Measurements from ENCODE around the gene LRRC74B. TPM values are rescaled to one million over a fixed set of nuclear protein-coding genes. Genes with fewer than 3 reads are reported as not detected.
"Not testable (repeated sequence)": the region's sequence is repeated elsewhere in the genome, so short reads cannot be mapped to it uniquely, and the experiment has no call there.

LRRC74B gene
- total RNA-seq, 4 donors from 2014 or later, result not detected

GRCh38 chr22:21092797-21093554 lies 47.2 kb downstream of the LRRC74B start:
- TF ChIP-seq, protein P1, sequence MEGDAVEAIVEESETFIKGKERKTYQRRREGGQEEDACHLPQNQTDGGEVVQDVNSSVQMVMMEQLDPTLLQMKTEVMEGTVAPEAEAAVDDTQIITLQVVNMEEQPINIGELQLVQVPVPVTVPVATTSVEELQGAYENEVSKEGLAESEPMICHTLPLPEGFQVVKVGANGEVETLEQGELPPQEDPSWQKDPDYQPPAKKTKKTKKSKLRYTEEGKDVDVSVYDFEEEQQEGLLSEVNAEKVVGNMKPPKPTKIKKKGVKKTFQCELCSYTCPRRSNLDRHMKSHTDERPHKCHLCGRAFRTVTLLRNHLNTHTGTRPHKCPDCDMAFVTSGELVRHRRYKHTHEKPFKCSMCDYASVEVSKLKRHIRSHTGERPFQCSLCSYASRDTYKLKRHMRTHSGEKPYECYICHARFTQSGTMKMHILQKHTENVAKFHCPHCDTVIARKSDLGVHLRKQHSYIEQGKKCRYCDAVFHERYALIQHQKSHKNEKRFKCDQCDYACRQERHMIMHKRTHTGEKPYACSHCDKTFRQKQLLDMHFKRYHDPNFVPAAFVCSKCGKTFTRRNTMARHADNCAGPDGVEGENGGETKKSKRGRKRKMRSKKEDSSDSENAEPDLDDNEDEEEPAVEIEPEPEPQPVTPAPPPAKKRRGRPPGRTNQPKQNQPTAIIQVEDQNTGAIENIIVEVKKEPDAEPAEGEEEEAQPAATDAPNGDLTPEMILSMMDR (IDR thresholded peaks at IDR 0.05), result no peak
- TF ChIP-seq EP300 (IDR thresholded peaks at IDR 0.05) (no peak), POLR2A (IDR thresholded peaks at IDR 0.05; ENCODE audit: low read depth) (no peak), POLR2AphosphoS5 (IDR thresholded peaks at IDR 0.05) (no peak)
- WGBS, result 89% methylated on average over 3 of the region's 3 CpGs
- Histone ChIP-seq H3K36me3 (no peaks in the 10 kb centered on the region), H3K27ac (replicated peaks in 1 of 4) (no peak overlapping the region), H3K9me3 (no peaks in the 10 kb centered on the region), H3K4me1 (no peaks in the 10 kb centered on the region), H3K4me3 (no peak overlapping the region), H3K27me3 (peaks cover 0 to 30% (median 0%) of the 10 kb centered on the region in 4 donors)
- intact Hi-C loops (cut with DNase I), result no loop called here
- peak; percentile 70 for DNase-seq (ENCODE audit: extremely low spot score)

DNA sequence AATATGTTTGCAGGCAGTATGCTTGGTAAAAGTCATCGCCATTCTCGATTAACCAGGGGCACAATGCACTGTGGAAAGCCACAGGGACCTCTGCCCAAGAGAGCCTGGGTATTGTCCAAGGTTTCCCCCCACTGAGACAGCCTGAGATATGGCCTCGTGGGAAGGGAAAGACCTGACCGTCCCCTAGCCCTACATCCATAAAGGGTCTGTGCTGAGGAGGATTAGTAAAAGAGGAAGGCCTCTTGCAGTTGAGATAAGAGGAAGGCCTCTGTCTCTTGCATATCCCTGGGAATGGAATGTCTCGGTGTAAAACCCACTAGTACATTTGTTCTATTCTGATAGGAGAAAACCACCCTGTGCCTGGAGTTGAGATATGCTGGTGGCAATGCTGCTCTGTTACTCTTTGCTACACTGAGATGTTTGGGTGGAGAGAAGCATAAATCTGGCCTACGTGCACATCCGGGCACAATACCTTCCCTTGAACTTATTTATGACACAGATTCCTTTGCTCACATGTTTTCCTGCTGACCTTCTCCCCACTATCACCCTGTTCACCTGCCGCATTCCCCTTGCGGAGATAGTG lies 47.9 kb downstream of the LRRC74B start:
- H3K27ac ChIP-seq (replicated peaks in 1 of 4); H3K4me3 ChIP-seq; H3K9me3 ChIP-seq; intact Hi-C loops (cut with DNase I); H3K4me1 ChIP-seq; H3K36me3 ChIP-seq: not testable (repeated sequence)
- 78% methylated on average over 9 of the region's 9 CpGs for WGBS
- H3K27me3 ChIP-seq, result peaks cover 0 to 27% (median 0%) of the 10 kb centered on the region in 4 donors
- DNase-seq (ENCODE audit: extremely low spot score), result peak; percentile 24

- TF ChIP-seq POLR2AphosphoS5 (IDR thresholded peaks at IDR 0.05), result no peak
- TF ChIP-seq POLR2A (IDR thresholded peaks at IDR 0.05; ENCODE audit: low read depth), result no peak
- no peak for TF ChIP-seq EP300 (IDR thresholded peaks at IDR 0.05)
- TF ChIP-seq, protein P1 (IDR thresholded peaks at IDR 0.05), result no peak
- Histone ChIP-seq H3K4me3 (no peak overlapping the region), H3K27ac (replicated peaks in 1 of 4) (no peak overlapping the region), H3K4me1 (no peaks in the 10 kb centered on the region), H3K9me3 (no peaks in the 10 kb centered on the region), H3K27me3 (peaks cover 0 to 19% (median 0%) of the 10 kb centered on the region in 4 donors), H3K36me3 (no peaks in the 10 kb centered on the region)
- 75% methylated on average over 5 of the region's 5 CpGs for WGBS
- peak; percentile 60 for DNase-seq (ENCODE audit: extremely low spot score)
- intact Hi-C loops (cut with DNase I), result no loop called here
Observed at GRCh38 chr22:21094911-21095772, 49.4 kb downstream of the LRRC74B start.

DNA sequence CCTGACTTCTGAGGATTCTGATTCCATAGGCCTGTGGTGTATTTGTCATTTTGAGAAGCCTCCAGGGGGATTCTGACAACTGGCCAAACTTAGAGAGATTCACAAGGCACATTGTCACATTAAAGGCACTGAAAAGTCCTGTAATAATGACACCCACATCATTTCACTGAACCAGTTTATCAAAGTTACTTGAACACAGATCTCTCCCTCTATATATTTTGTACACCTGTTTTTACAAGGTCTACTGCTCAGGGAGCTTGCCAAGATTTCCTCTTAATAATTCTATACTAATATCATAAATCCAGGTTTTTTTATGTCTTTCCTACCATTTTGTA lies 50.0 kb downstream of the LRRC74B start:
- TF ChIP-seq POLR2A (IDR thresholded peaks at IDR 0.05; ENCODE audit: low read depth) (no peak), EP300 (IDR thresholded peaks at IDR 0.05) (no peak), POLR2AphosphoS5 (IDR thresholded peaks at IDR 0.05) (no peak)
- TF ChIP-seq, protein P1 (IDR thresholded peaks at IDR 0.05), result no peak
- DNase-seq (ENCODE audit: extremely low spot score), result no peak

DNA sequence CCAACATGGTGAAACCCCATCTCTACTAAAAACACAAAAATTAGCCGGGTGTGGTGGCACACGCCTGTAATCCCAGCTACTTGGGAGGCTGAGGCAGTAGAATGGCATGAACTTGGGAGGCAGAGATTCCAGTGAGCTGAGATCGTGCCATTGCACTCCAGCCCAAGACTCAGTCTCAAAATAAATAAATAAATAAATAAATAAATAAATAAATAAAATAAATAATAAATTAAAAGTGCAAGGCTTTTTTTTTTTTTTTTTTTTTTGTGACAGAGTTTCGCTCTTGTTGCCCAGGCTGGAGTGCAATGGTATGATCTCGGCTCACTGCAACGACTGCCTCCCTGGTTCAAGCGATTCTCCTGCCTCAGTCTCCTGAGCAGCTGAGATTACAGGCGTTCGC lies 51.1 kb downstream of the LRRC74B start:
- H3K27ac ChIP-seq (replicated peaks in 1 of 4); DNase-seq (ENCODE audit: extremely low spot score); H3K9me3 ChIP-seq; H3K4me3 ChIP-seq; H3K4me1 ChIP-seq; intact Hi-C loops (cut with DNase I); H3K36me3 ChIP-seq: not testable (repeated sequence)
- 90% methylated on average over 9 of the region's 9 CpGs for WGBS
- H3K27me3 ChIP-seq, result peaks cover 0 to 21% (median 0%) of the 10 kb centered on the region in 4 donors

More for the DNA sequence above, 50.0 kb downstream of the LRRC74B start:
- Histone ChIP-seq H3K4me3 (no peak overlapping the region), H3K27me3 (peaks cover 0 to 16% (median 0%) of the 10 kb centered on the region in 4 donors), H3K4me1 (no peaks in the 10 kb centered on the region), H3K27ac (replicated peaks in 1 of 4) (no peak overlapping the region), H3K9me3 (no peaks in the 10 kb centered on the region), H3K36me3 (no peaks in the 10 kb centered on the region)
- intact Hi-C loops (cut with DNase I), result no loop called here
